GM19438 (cell line): ENCODE data around the gene TMEM252.

Experiments
- ATAC-seq: cut with Tn5 transposase; IDR thresholded peaks from one replicate; pipeline ENCODE4 v1.9.1; 2021; ENCODE audit warnings: low read depth; ENCODE audit not compliant: unreplicated experiment

TMEM252 gene

GRCh38 chr9:68540712-68541535 is at the start of gene TMEM252:
Gene TMEM252, minus strand, starts transcription at chr9:68540883. Its CDS starts 69 bp downstream, at chr9:68540814.
- ATAC-seq, result no peak

DNA sequence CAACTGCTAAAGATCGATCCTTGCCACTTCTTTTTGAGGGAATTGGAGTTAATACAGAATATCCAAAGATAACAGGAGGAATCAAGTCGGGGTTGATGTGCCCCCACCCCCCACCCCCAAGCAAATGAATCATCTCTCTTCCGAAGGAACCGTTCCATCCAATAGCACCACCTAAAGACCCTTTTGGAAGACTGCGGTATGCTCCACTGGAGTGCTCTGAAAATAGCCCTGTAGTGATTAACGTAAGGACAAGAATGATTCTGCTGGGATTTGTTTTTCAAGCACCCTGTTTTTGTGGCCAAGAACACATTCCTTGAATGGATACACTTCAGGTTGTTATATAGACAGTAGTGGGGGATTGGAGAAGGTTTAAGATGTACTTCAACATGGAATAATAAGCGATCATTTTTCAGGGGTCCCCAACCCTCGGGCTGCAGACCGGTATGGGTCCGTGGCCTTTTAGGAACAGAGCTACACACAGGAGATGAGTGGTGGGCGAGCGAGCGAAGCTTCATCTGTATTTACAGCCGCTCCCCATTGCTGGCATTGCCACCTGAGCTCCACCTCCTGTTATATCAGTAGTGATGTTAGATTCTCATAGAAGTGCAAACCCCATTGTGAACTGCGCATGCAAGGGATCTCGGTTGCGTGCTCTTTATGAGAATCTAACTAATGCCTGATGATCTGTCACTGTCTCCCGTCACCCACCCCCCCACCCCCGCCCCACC is 44.5 kb upstream of the TMEM252 start:
- ATAC-seq, result no peak

DNA sequence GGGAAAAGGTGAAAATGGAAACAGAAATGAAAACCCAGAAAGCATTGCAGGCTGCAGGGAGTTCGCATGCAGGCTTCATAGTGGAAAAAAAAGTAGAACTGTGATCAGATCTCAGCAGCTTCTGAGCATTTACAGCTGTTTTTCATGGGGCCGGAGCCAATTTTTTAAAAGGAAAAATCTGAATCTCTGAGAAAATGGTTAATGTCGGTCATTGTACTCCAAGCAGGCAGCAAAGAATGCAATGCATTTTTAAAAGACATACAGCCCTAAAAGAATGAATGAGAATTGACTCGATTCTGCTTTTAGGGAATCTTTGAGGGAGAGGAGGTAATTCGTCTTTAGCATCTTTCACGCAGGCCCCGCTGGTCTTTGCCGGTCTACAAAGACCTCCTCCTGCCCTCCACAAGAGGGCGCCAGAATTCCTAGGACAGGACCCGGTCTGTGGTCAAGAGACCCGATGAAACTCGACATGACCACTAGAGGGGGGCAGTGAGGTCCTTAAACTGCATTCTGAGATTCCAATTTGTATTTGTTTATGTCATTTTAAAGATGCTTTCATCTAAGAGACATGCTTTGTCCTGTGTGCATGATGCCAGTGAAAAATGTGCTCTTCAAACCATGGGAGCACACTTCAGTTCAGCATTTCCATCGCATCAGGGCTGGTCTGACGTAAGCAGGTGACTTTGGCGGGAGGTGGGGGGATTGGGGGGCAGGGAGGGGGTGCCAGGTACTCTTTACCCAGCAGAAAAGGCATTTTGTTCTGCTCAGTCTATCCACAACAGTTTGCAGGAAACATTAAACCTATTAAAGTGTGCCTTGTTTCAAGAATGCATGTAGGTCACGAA is 43.7 kb upstream of the TMEM252 start:
- peak; percentile 74 for ATAC-seq

- no peak for ATAC-seq
Measured at GRCh38 chr9:68581696-68582095, 41.0 kb upstream of the TMEM252 start.

- peak; percentile 56 for ATAC-seq
Measured at GRCh38 chr9:68577774-68578591, 37.3 kb upstream of the TMEM252 start.

GRCh38 chr9:68575817-68576216 is 35.1 kb upstream of the TMEM252 start:
- no peak for ATAC-seq

GRCh38 chr9:68574150-68574549 is 33.5 kb upstream of the TMEM252 start:
- ATAC-seq, result no peak

DNA sequence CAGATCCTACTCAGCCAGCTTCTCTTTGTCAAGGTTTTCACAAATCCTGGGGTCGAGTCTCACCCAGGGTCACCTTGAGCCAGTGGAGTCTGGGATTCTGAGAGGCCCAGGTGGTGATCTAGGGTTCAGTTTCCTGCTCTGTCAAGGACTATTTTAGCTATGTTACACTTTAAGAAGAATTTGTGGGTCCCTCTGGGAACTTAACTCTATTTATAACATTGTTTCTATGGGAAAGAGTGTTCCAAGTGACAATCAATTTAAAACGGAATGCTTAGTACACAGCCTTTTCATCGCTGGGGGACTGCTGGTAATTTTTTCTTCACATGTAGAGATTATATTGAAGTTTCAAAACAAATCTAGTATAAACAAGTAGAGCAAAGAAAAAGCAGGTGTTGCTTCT is 26.9 kb upstream of the TMEM252 start:
- no peak for ATAC-seq

DNA sequence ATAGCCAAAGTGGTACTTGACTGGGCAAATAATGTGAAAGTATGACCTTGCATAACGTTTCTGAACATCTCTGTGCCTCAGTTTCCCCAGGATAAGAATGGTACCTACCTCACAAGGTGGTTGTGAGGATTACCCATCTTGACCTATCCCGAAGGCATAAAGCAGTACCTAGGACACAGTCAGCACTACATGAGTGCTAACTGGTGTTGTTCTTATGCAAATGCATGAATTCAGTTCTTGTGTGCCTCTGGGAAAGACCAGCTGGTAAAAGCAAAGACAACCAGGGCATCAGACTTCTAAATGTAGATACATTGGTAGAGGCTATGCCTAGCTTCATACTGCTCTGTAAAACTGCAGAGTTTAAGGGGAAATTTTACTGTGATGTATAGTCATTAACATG is 21.8 kb upstream of the TMEM252 start:
- no peak for ATAC-seq

DNA sequence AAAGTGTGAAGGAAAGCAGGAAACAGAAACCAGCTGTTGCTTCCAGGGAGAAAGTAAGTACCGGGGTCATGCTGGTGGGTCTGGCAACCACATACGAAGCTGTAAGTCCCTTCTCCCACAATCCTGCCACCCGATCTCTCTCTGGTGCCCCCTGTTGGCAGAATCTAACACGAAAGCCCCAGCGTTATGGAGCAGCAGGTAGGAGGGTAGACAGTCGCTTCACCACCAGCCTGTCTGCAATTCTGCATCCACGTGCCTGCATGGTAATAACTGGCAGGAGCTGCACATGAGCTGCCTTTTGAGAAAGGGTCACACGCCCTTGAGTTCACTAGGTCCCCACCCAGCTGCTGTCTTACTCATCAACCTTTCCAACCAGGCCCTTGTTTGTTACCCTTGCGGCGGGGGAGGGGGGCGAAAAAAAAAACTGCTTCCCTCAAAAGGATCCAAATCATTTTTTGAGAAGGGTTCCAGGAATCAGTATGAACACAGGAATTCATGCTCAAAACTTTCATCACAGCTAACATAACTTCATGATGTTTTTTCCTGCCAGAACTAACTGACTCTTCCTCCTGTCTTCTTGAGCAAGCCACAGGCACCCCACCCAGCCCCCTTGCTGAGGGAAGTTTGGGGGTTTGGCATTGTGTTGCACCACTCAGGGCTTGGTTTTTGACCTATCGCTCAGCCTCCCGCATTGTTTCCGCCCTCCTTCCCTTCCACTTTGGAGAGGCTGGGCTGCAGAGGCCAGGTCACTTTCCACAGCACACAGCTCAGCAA is 19.6 kb upstream of the TMEM252 start:
- no peak for ATAC-seq

DNA sequence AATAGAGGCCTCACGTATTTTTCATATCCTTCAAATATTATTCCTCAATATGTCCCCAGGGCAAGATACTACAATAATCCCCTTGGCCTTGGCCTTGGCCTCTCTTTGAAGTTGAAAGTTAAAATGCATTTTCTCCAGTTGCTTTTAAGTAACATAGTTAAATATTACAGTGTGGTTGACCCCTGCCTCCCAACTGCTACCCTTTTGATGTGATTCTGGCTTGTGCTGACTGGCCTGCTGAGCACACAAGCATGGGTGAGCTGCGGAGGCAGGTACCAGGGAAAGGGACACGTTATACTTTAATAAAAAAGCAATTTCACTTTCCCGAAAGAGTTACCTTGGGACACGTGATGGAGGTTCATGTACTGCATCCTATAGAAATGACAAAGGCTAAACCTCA is 17.9 kb upstream of the TMEM252 start:
- ATAC-seq, result no peak

DNA sequence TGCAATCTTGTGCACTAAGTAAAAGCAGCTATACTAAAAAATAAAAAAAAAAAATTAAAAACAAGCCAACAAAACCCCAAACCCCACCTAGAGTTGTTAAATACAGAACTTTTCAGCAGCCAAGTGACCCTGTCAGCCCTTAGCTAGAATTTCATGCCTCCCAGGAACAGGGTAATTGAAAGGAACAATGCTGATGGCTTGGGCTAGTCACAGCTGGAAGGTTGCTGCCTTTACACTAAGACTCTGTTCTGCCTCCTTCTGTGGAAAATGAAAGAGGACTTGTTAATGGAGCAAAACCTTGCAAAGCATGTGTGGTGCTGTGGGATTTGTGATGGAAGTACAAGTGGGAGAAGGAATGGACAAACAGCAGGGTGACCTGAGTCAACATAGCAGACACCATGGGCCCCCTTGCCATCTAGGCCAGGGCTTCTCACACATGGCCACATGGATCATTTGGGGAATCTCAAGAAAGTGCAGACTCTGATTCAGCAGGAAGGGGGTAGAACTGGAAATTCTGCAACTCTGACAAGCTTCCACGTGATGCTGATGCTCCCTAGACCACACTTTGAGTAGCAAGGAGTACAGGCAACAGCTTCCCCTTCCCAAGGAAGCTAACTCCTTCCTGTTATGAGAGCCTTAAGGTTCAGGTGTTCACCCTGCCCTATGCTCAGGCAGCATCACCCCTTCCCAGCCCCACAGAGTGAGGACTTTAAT is 14.9 kb upstream of the TMEM252 start:
- ATAC-seq, result no peak

GRCh38 chr9:68552700-68553476 is 12.2 kb upstream of the TMEM252 start:
- no peak for ATAC-seq

GRCh38 chr9:68551191-68551590 is 10.5 kb upstream of the TMEM252 start:
- ATAC-seq, result no peak

- ATAC-seq, result no peak
Measured at GRCh38 chr9:68548241-68548640, 7.6 kb upstream of the TMEM252 start.

GRCh38 chr9:68547417-68547816 is 6.7 kb upstream of the TMEM252 start:
- ATAC-seq, result no peak

GRCh38 chr9:68546596-68547390 is 6.1 kb upstream of the TMEM252 start:
- ATAC-seq, result peak; percentile 88
